ENCODE measurements around the gene GOLGA6L1. TPM values are rescaled to one million over a fixed set of nuclear protein-coding genes. Genes with fewer than 3 reads are reported as not detected.
"Not testable (repeated sequence)": the region's sequence is repeated elsewhere in the genome, so short reads cannot be mapped to it uniquely, and the experiment has no call there.

GOLGA6L1 gene
- total RNA-seq = not detected

- H3K4me1 Mint-ChIP-seq (ENCODE audit: low read depth); ATAC-seq; H3K4me3 Mint-ChIP-seq; H3K36me3 Mint-ChIP-seq (ENCODE audit: low read depth); H3K27ac Mint-ChIP-seq; H3K9me3 Mint-ChIP-seq (ENCODE audit: insufficient read depth); DNase-seq; CTCF ChIA-PET; POLR2A ChIA-PET; H3K27me3 Mint-ChIP-seq (ENCODE audit: low read depth): not testable (repeated sequence)
These were observed at the start of gene GOLGA6L1 for GRCh38 chr15:23136722-23137121. GOLGA6L1 (minus strand) TSS chr15:23136822; CDS start chr15:23136731, 91 bp downstream.

GRCh38 chr15:23181201-23181600 lies 44.6 kb upstream of the GOLGA6L1 start:
- H3K4me1 Mint-ChIP-seq (ENCODE audit: low read depth); POLR2A ChIA-PET: not testable (repeated sequence)

GRCh38 chr15:23180547-23180927 lies 43.9 kb upstream of the GOLGA6L1 start:
- DNase-seq = not testable (repeated sequence)

More at GRCh38 chr15:23181201-23181600, 44.6 kb upstream of the GOLGA6L1 start:
- H3K27me3 Mint-ChIP-seq (ENCODE audit: low read depth); CTCF ChIA-PET; H3K9me3 Mint-ChIP-seq (ENCODE audit: insufficient read depth); DNase-seq; ATAC-seq; H3K4me3 Mint-ChIP-seq; H3K27ac Mint-ChIP-seq; H3K36me3 Mint-ChIP-seq (ENCODE audit: low read depth): not testable (repeated sequence)

GRCh38 chr15:23179768-23180546 lies 43.3 kb upstream of the GOLGA6L1 start:
- H3K4me1 Mint-ChIP-seq (ENCODE audit: low read depth); H3K9me3 Mint-ChIP-seq (ENCODE audit: insufficient read depth); H3K27ac Mint-ChIP-seq; DNase-seq; CTCF ChIA-PET; H3K27me3 Mint-ChIP-seq (ENCODE audit: low read depth); POLR2A ChIA-PET; H3K4me3 Mint-ChIP-seq; H3K36me3 Mint-ChIP-seq (ENCODE audit: low read depth): not testable (repeated sequence)
- ATAC-seq = peak; percentile 58

More at GRCh38 chr15:23180547-23180927, 43.9 kb upstream of the GOLGA6L1 start:
- H3K36me3 Mint-ChIP-seq (ENCODE audit: low read depth); H3K9me3 Mint-ChIP-seq (ENCODE audit: insufficient read depth); H3K4me3 Mint-ChIP-seq; CTCF ChIA-PET; H3K27ac Mint-ChIP-seq; H3K27me3 Mint-ChIP-seq (ENCODE audit: low read depth); H3K4me1 Mint-ChIP-seq (ENCODE audit: low read depth); POLR2A ChIA-PET; ATAC-seq: not testable (repeated sequence)

- CTCF ChIA-PET; H3K9me3 Mint-ChIP-seq (ENCODE audit: insufficient read depth); POLR2A ChIA-PET; DNase-seq; H3K4me3 Mint-ChIP-seq; H3K36me3 Mint-ChIP-seq (ENCODE audit: low read depth); H3K4me1 Mint-ChIP-seq (ENCODE audit: low read depth); H3K27me3 Mint-ChIP-seq (ENCODE audit: low read depth); ATAC-seq; H3K27ac Mint-ChIP-seq: not testable (repeated sequence)
These were observed 40.1 kb upstream of the GOLGA6L1 start for GRCh38 chr15:23176683-23177082.

GRCh38 chr15:23175606-23176005 lies 39.0 kb upstream of the GOLGA6L1 start:
- H3K27me3 Mint-ChIP-seq (ENCODE audit: low read depth); CTCF ChIA-PET; H3K4me3 Mint-ChIP-seq: not testable (repeated sequence)

GRCh38 chr15:23174609-23175140 lies 38.1 kb upstream of the GOLGA6L1 start:
- CTCF ChIA-PET; H3K4me3 Mint-ChIP-seq; H3K27me3 Mint-ChIP-seq (ENCODE audit: low read depth); DNase-seq; H3K4me1 Mint-ChIP-seq (ENCODE audit: low read depth); H3K27ac Mint-ChIP-seq; POLR2A ChIA-PET; H3K9me3 Mint-ChIP-seq (ENCODE audit: insufficient read depth); H3K36me3 Mint-ChIP-seq (ENCODE audit: low read depth); ATAC-seq: not testable (repeated sequence)

More at GRCh38 chr15:23175606-23176005, 39.0 kb upstream of the GOLGA6L1 start:
- H3K36me3 Mint-ChIP-seq (ENCODE audit: low read depth); H3K4me1 Mint-ChIP-seq (ENCODE audit: low read depth); DNase-seq; POLR2A ChIA-PET; H3K27ac Mint-ChIP-seq; ATAC-seq; H3K9me3 Mint-ChIP-seq (ENCODE audit: insufficient read depth): not testable (repeated sequence)

- DNase-seq; H3K9me3 Mint-ChIP-seq (ENCODE audit: insufficient read depth); ATAC-seq; H3K27ac Mint-ChIP-seq; CTCF ChIA-PET; H3K4me1 Mint-ChIP-seq (ENCODE audit: low read depth); H3K36me3 Mint-ChIP-seq (ENCODE audit: low read depth); H3K4me3 Mint-ChIP-seq; H3K27me3 Mint-ChIP-seq (ENCODE audit: low read depth); POLR2A ChIA-PET: not testable (repeated sequence)
These were observed 3.8 kb downstream of the GOLGA6L1 start for GRCh38 chr15:23132787-23133186.

GRCh38 chr15:23118208-23118607 lies 18.4 kb downstream of the GOLGA6L1 start:
- Mint-ChIP-seq H3K9me3 (ENCODE audit: insufficient read depth) (no peaks in the 10 kb centered on the region), H3K27me3 (ENCODE audit: low read depth) (peaks cover 2% of the 10 kb centered on the region), H3K27ac (no peak overlapping the region), H3K36me3 (ENCODE audit: low read depth) (no peaks in the 10 kb centered on the region), H3K4me1 (ENCODE audit: low read depth) (no peaks in the 10 kb centered on the region), H3K4me3 (no peak overlapping the region)
- DNase-seq (no peak), ATAC-seq (no peak)
- POLR2A ChIA-PET = no interaction called here
- CTCF ChIA-PET = no interaction called here

GRCh38 chr15:23095796-23096195 lies 40.8 kb downstream of the GOLGA6L1 start:
- CTCF ChIA-PET = no interaction called here

GRCh38 chr15:23083115-23083514 lies 53.5 kb downstream of the GOLGA6L1 start:
- H3K27me3 Mint-ChIP-seq (ENCODE audit: low read depth) = peaks cover 8% of the 10 kb centered on the region
- H3K9me3 Mint-ChIP-seq (ENCODE audit: insufficient read depth) = no peaks in the 10 kb centered on the region
- no peak overlapping the region for H3K27ac Mint-ChIP-seq
- no peak overlapping the region for H3K4me3 Mint-ChIP-seq
- DNase-seq (no peak), ATAC-seq (no peak)
- H3K4me1 Mint-ChIP-seq (ENCODE audit: low read depth) = no peaks in the 10 kb centered on the region
- ChIA-PET CTCF (no interaction called here), POLR2A (no interaction called here)
- H3K36me3 Mint-ChIP-seq (ENCODE audit: low read depth) = no peaks in the 10 kb centered on the region

More at GRCh38 chr15:23095796-23096195, 40.8 kb downstream of the GOLGA6L1 start:
- H3K27ac Mint-ChIP-seq = no peak overlapping the region
- ATAC-seq (no peak), DNase-seq (no peak)
- no peaks in the 10 kb centered on the region for H3K4me1 Mint-ChIP-seq (ENCODE audit: low read depth)
- H3K27me3 Mint-ChIP-seq (ENCODE audit: low read depth) = peaks cover 3% of the 10 kb centered on the region
- POLR2A ChIA-PET = no interaction called here
- H3K4me3 Mint-ChIP-seq = no peak overlapping the region
- no peaks in the 10 kb centered on the region for H3K36me3 Mint-ChIP-seq (ENCODE audit: low read depth)
- no peaks in the 10 kb centered on the region for H3K9me3 Mint-ChIP-seq (ENCODE audit: insufficient read depth)

- CTCF ChIA-PET; H3K4me3 Mint-ChIP-seq; DNase-seq; H3K27me3 Mint-ChIP-seq (ENCODE audit: low read depth); H3K9me3 Mint-ChIP-seq (ENCODE audit: insufficient read depth); H3K36me3 Mint-ChIP-seq (ENCODE audit: low read depth); H3K27ac Mint-ChIP-seq; ATAC-seq; H3K4me1 Mint-ChIP-seq (ENCODE audit: low read depth); POLR2A ChIA-PET: not testable (repeated sequence)
These were observed 54.5 kb downstream of the GOLGA6L1 start for GRCh38 chr15:23081996-23082737.

Data from activated CD8-positive, alpha-beta T cell treated with anti-CD3 and anti-CD28 coated beads, Interleukin-2, amount 10 ng/mL, durations not matched to agents 7 days and 5 days (primary cell).